HepG2 (cell line): ENCODE data around the gene SMPD3. TPM values are rescaled to one million over a fixed set of nuclear protein-coding genes. Genes with fewer than 3 reads are reported as not detected.
A peak's percentile ranks its signal among the peaks of the same experiment; 100 is the strongest.

ENCODE experiments used
- CCAR2 ChIP-seq: fragments of 200-400 bp; formaldehyde crosslinking; optimal IDR thresholded peaks from 2 replicates; pipeline ENCODE3; 2018; ENCODE audit warnings: low read depth, mild to moderate bottlenecking, low read length, moderate library complexity
- ESRRA ChIP-seq: sonication (generic); formaldehyde crosslinking; IDR thresholded peaks from 2 replicates; pipeline ENCODE4 v1.5.1; 2020; ENCODE audit warnings: mild to moderate bottlenecking, low read depth, missing genetic modification reagents
- EZH2 ChIP-seq: conservative IDR thresholded peaks from 2 replicates; pipeline ENCODE4 v1.6.1; 2012; ENCODE audit warnings: mild to moderate bottlenecking, low read depth, low read length, moderate library complexity
- HHEX ChIP-seq: IDR thresholded peaks from 2 replicates; pipeline ENCODE4 v1.6.1; 2016; ENCODE audit warnings: control low read depth
- HOXA7 ChIP-seq: sonication (generic); formaldehyde crosslinking; IDR thresholded peaks from 2 replicates; pipeline ENCODE4 v1.8.1; 2022; ENCODE audit warnings: mild to moderate bottlenecking, missing genetic modification reagents, moderate library complexity
- MXI1 ChIP-seq: IDR thresholded peaks from 3 replicates; pipeline ENCODE4 v1.6.1; 2012; ENCODE audit warnings: low read depth, low read length, inconsistent platforms, borderline replicate concordance
- NBN ChIP-seq: fragments of 450-650 bp; conservative IDR thresholded peaks from 2 replicates; pipeline ENCODE4 v1.6.1; 2017
- RBAK ChIP-seq: sonication (generic); formaldehyde crosslinking; IDR thresholded peaks from 2 replicates; pipeline ENCODE4 v1.5.1; 2020; ENCODE audit warnings: mild to moderate bottlenecking, missing genetic modification reagents
- STAT5B ChIP-seq: sonication (generic); formaldehyde crosslinking; IDR thresholded peaks from 2 replicates; pipeline ENCODE4 v1.4.0; 2020; ENCODE audit warnings: missing genetic modification reagents
- ZNF101 ChIP-seq: sonication (generic); formaldehyde crosslinking; IDR thresholded peaks from 2 replicates; pipeline ENCODE4 v1.4.0; 2020; ENCODE audit warnings: mild to moderate bottlenecking, low read depth, missing genetic modification reagents, borderline replicate concordance
- ZNF331 ChIP-seq: sonication (generic); formaldehyde crosslinking; IDR thresholded peaks from 2 replicates; pipeline ENCODE4 v1.4.0; 2020; ENCODE audit warnings: missing genetic modification reagents
- ZNF44 ChIP-seq: sonication (generic); formaldehyde crosslinking; IDR thresholded peaks from 2 replicates; pipeline ENCODE4 v1.5.1; 2020; ENCODE audit warnings: mild to moderate bottlenecking, missing genetic modification reagents
- ZNF530 ChIP-seq: sonication (generic); formaldehyde crosslinking; IDR thresholded peaks from 2 replicates; pipeline ENCODE4 v1.5.0; 2020; ENCODE audit warnings: low read depth, mild to moderate bottlenecking, missing genetic modification reagents
- ZNF562 ChIP-seq: sonication (generic); formaldehyde crosslinking; IDR thresholded peaks from 2 replicates; pipeline ENCODE4 v1.8.0; 2022; ENCODE audit warnings: missing genetic modification reagents, borderline replicate concordance
- ZNF607 ChIP-seq: sonication (generic); formaldehyde crosslinking; IDR thresholded peaks from 2 replicates; pipeline ENCODE4 v1.5.1; 2020; ENCODE audit warnings: missing genetic modification reagents, mild to moderate bottlenecking, borderline replicate concordance
- ZNF781 ChIP-seq: sonication (generic); formaldehyde crosslinking; IDR thresholded peaks from 2 replicates; pipeline ENCODE4 v1.5.1; 2020; ENCODE audit warnings: borderline replicate concordance, mild to moderate bottlenecking, missing genetic modification reagents; ENCODE audit errors: not compliant biosample characterization
- polyA plus RNA-seq, 8 experiments: library from polyadenylated mRNA; depleted of rRNA in 3 of 8; stranded (reverse) in 7 of 8; unstranded in 1 of 8; fragments of >200 nt; fragmentation: Illumina TruSeq in 4 of 8; extraction: Trizol in 4 of 8; gene quantifications; 2 replicates each; pipeline versions ENCODE4 v1.2.1 to v1.2.3, GENCODE V29; 2011 to 2016; ENCODE audit warnings: low read depth in 4 of 8, missing spikeins in 1 of 8, mixed read lengths in 1 of 8; ENCODE audit not compliant: insufficient read depth in 1 of 8
- total RNA-seq, 5 experiments: library from RNA; depleted of rRNA; stranded (reverse); fragments of >200 nt; fragmentation: Illumina TruSeq; extraction: Trizol; gene quantifications; 2 replicates each; pipeline ENCODE4 v1.2.3, GENCODE V29; 2016; ENCODE audit warnings: low read depth in 1 of 5
- TF ChIP-seq, protein P1 (sequence below): IDR thresholded peaks from 2 replicates; pipeline ENCODE4 v1.6.1; 2016; ENCODE audit warnings: mild to moderate bottlenecking, missing biosample characterization, missing genetic modification reagents
- TF ChIP-seq, protein P2 (sequence below): sonication (generic); formaldehyde crosslinking; IDR thresholded peaks from 2 replicates; pipeline ENCODE4 v1.4.0; 2020; ENCODE audit warnings: missing genetic modification reagents
- TF ChIP-seq, protein P3 (sequence below), 2 experiments: sonication (generic) in 1 of 2; formaldehyde crosslinking in 1 of 2; IDR thresholded peaks; 2 replicates each; pipeline versions ENCODE4 v1.4.0 to v1.6.1; 2016 to 2020; ENCODE audit warnings: borderline replicate concordance in 1 of 2, low read depth in 1 of 2, mild to moderate bottlenecking in 1 of 2, missing genetic modification reagents in 1 of 2
- TF ChIP-seq, protein P4 (sequence below): sonication (generic); formaldehyde crosslinking; IDR thresholded peaks from 2 replicates; pipeline ENCODE4 v1.8.0; 2022; ENCODE audit warnings: mild to moderate bottlenecking, missing genetic modification reagents, moderate library complexity
- TF ChIP-seq, protein P5 (sequence below): sonication (generic); formaldehyde crosslinking; IDR thresholded peaks from 2 replicates; pipeline ENCODE4 v1.5.0; 2020; ENCODE audit warnings: missing genetic modification reagents

Gene SMPD3
- total and polyA plus RNA-seq, 2 of the 13 experiments (the other 11 are each of a cell fraction or from before 2014, with no cell fraction given): 0.07 to 0.32 TPM

DNA sequence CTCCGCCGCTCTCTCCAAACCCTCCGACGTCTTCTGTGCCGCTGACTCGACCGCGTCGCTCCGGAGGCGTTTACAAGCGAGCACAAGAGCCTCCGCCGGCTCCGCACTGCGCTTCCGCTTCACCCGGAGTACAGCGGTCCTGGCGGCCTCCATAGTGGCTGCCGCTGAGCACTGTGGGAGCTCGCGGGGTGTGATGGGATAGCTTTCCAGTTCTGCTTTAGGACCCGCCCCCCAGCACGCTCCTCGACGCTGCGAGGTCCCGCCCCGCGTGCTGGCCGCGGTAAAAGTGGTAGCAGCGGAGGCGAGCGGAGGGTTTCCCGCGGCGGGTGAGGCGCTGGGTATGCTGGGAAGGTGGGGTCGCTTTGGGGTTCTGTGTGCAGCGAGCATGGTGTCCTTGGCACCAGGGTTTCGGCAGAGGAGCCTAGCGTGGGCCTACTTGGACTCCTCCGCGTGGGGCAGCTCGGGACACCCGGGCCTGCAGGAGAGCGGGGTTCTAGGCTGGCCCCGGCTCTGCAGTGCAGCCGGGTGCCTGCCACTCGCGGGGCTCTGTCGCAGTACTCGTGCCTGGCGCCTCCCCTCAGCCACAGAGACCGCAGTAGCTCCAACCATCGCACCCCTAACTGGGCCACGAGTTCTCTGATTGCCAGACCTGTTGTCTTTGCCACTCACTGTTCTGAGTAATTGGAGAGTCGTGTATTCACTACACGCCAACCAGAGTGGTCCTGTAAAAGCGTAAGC, 137.4 kb downstream of the SMPD3 start, which contains the start of the genes PRMT7 and SLC7A6OS (continued):
- no peak for TF ChIP-seq ZNF530 (CRISPR knock-in tag)
- TF ChIP-seq CCAR2: peak; percentile 75
- TF ChIP-seq, protein P1, sequence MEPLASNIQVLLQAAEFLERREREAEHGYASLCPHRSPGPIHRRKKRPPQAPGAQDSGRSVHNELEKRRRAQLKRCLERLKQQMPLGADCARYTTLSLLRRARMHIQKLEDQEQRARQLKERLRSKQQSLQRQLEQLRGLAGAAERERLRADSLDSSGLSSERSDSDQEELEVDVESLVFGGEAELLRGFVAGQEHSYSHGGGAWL (CRISPR knock-in tag): peak; percentile 100
- TF ChIP-seq EZH2: no peak
- peak; percentile 92; the same call in 2 of the 3 replicates for TF ChIP-seq MXI1
- TF ChIP-seq ZNF44 (CRISPR knock-in tag): peak; percentile 96; the same call in 1 of the 2 replicates
- TF ChIP-seq, protein P2, sequence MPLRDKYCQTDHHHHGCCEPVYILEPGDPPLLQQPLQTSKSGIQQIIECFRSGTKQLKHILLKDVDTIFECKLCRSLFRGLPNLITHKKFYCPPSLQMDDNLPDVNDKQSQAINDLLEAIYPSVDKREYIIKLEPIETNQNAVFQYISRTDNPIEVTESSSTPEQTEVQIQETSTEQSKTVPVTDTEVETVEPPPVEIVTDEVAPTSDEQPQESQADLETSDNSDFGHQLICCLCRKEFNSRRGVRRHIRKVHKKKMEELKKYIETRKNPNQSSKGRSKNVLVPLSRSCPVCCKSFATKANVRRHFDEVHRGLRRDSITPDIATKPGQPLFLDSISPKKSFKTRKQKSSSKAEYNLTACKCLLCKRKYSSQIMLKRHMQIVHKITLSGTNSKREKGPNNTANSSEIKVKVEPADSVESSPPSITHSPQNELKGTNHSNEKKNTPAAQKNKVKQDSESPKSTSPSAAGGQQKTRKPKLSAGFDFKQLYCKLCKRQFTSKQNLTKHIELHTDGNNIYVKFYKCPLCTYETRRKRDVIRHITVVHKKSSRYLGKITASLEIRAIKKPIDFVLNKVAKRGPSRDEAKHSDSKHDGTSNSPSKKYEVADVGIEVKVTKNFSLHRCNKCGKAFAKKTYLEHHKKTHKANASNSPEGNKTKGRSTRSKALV (CRISPR knock-in tag): peak; percentile 97
- TF ChIP-seq ZNF607 (CRISPR knock-in tag): peak; percentile 100
- TF ChIP-seq, protein P3, sequence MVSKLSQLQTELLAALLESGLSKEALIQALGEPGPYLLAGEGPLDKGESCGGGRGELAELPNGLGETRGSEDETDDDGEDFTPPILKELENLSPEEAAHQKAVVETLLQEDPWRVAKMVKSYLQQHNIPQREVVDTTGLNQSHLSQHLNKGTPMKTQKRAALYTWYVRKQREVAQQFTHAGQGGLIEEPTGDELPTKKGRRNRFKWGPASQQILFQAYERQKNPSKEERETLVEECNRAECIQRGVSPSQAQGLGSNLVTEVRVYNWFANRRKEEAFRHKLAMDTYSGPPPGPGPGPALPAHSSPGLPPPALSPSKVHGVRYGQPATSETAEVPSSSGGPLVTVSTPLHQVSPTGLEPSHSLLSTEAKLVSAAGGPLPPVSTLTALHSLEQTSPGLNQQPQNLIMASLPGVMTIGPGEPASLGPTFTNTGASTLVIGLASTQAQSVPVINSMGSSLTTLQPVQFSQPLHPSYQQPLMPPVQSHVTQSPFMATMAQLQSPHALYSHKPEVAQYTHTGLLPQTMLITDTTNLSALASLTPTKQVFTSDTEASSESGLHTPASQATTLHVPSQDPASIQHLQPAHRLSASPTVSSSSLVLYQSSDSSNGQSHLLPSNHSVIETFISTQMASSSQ (IDR thresholded peaks at IDR 0.05; ENCODE audit: low read depth): 0 out of 2 replicates have a peak, but pooled peaks have one; percentile 35
- TF ChIP-seq, protein P3 (CRISPR knock-in tag; IDR thresholded peaks at IDR 0.05; ENCODE audit: borderline replicate concordance): peak; percentile 89
- TF ChIP-seq NBN: no peak
- TF ChIP-seq ZNF101 (CRISPR knock-in tag): peak; percentile 98
- 0 out of 2 replicates have a peak, but pooled peaks have one; percentile 31 for TF ChIP-seq HHEX
- TF ChIP-seq, protein P4, sequence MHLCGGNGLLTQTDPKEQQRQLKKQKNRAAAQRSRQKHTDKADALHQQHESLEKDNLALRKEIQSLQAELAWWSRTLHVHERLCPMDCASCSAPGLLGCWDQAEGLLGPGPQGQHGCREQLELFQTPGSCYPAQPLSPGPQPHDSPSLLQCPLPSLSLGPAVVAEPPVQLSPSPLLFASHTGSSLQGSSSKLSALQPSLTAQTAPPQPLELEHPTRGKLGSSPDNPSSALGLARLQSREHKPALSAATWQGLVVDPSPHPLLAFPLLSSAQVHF: peak; percentile 100
- TF ChIP-seq ESRRA: peak; percentile 91
- TF ChIP-seq ZNF781 (CRISPR knock-in tag): peak; percentile 100
- TF ChIP-seq RBAK (CRISPR knock-in tag): peak; percentile 76; the same call in 1 of the 2 replicates
- TF ChIP-seq, protein P5, sequence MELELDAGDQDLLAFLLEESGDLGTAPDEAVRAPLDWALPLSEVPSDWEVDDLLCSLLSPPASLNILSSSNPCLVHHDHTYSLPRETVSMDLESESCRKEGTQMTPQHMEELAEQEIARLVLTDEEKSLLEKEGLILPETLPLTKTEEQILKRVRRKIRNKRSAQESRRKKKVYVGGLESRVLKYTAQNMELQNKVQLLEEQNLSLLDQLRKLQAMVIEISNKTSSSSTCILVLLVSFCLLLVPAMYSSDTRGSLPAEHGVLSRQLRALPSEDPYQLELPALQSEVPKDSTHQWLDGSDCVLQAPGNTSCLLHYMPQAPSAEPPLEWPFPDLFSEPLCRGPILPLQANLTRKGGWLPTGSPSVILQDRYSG (CRISPR knock-in tag): peak; percentile 99
- TF ChIP-seq HOXA7 (CRISPR knock-in tag): peak; percentile 98
- peak; percentile 89; the same call in 1 of the 2 replicates for TF ChIP-seq STAT5B (CRISPR knock-in tag)
- peak; percentile 98 for TF ChIP-seq ZNF562
- TF ChIP-seq ZNF331 (CRISPR knock-in tag): peak; percentile 98
